H9 (cell line): Measurements from ENCODE around the gene LEMD3. TPM values are rescaled to one million over a fixed set of nuclear protein-coding genes. Genes with fewer than 3 reads are reported as not detected.

ENCODE experiments used
- DNase-seq: peaks from one replicate; pipeline ENCODE4 v3.0.0-alpha.2; 2017
- H2AFZ ChIP-seq: one replicate; pipeline ENCODE4 v1.6.1; 2013; ENCODE audit warnings: mild to moderate bottlenecking, low read length, control low read depth, moderate library complexity
- H2AK5ac ChIP-seq: 2 replicates; pipeline ENCODE4 v1.6.1; 2013; ENCODE audit warnings: low read length, control low read depth, mixed read lengths; ENCODE audit not compliant: insufficient read length
- H2BK120ac ChIP-seq: one replicate; pipeline ENCODE4 v1.6.1; 2013; ENCODE audit warnings: low read depth, mild to moderate bottlenecking, low read length, control low read depth, inconsistent platforms; ENCODE audit not compliant: poor library complexity, severe bottlenecking
- H2BK12ac ChIP-seq: 2 replicates; pipeline ENCODE4 v1.6.1; 2013; ENCODE audit warnings: low read length, control low read depth, mixed read lengths, low read depth; ENCODE audit not compliant: insufficient read length
- H2BK15ac ChIP-seq: 2 replicates; pipeline ENCODE4 v1.6.1; 2013; ENCODE audit warnings: low read depth, low read length, control low read depth
- H2BK20ac ChIP-seq: one replicate; pipeline ENCODE4 v1.6.1; 2013; ENCODE audit warnings: low read depth, mild to moderate bottlenecking, low read length, control low read depth, inconsistent platforms; ENCODE audit not compliant: poor library complexity, severe bottlenecking
- H2BK5ac ChIP-seq: 2 replicates; pipeline ENCODE4 v1.6.1; 2013; ENCODE audit warnings: low read length, control low read depth, mixed read lengths; ENCODE audit not compliant: insufficient read length
- H3K14ac ChIP-seq: 2 replicates; pipeline ENCODE4 v1.6.1; 2013; ENCODE audit warnings: low read length, control low read depth; ENCODE audit not compliant: insufficient read depth
- H3K18ac ChIP-seq: 2 replicates; pipeline ENCODE4 v1.6.1; 2013; ENCODE audit warnings: low read depth, mild to moderate bottlenecking, mixed read lengths, low read length, control low read depth; ENCODE audit not compliant: insufficient read length
- H3K23ac ChIP-seq: 2 replicates; pipeline ENCODE4 v1.6.1; 2013; ENCODE audit warnings: low read length, control low read depth, mixed read lengths, low read depth; ENCODE audit not compliant: insufficient read length
- H3K23me2 ChIP-seq: 2 replicates; pipeline ENCODE4 v1.6.1; 2013; ENCODE audit warnings: low read depth, mild to moderate bottlenecking, mixed read lengths, low read length, control low read depth; ENCODE audit not compliant: insufficient read length, poor library complexity, severe bottlenecking
- H3K27ac ChIP-seq: 2 replicates; pipeline ENCODE4 v1.5.1; 2013; ENCODE audit warnings: low read length, control low read depth, mixed read lengths, low read depth; ENCODE audit not compliant: insufficient read length
- H3K27me3 ChIP-seq: 2 replicates; pipeline ENCODE4 v1.6.1; 2013; ENCODE audit warnings: low read length, control low read depth, inconsistent platforms; ENCODE audit not compliant: insufficient read depth
- H3K4ac ChIP-seq: 2 replicates; pipeline ENCODE4 v1.6.1; 2013; ENCODE audit warnings: low read depth, mild to moderate bottlenecking, control low read depth, inconsistent platforms, low read length, moderate library complexity
- H3K4me1 ChIP-seq: 2 replicates; pipeline ENCODE4 v1.6.1; 2013; ENCODE audit warnings: low read length, control low read depth, inconsistent platforms; ENCODE audit not compliant: insufficient read depth
- H3K4me2 ChIP-seq: 2 replicates; pipeline ENCODE4 v1.6.1; 2013; ENCODE audit warnings: low read length, control low read depth, mixed read lengths; ENCODE audit not compliant: insufficient read length, insufficient read depth
- H3K56ac ChIP-seq: 2 replicates; pipeline ENCODE4 v1.6.1; 2013; ENCODE audit warnings: low read depth, mild to moderate bottlenecking, mixed read lengths, low read length, control low read depth; ENCODE audit not compliant: insufficient read length
- H3K79me1 ChIP-seq: 2 replicates; pipeline ENCODE4 v1.6.1; 2013; ENCODE audit warnings: low read depth, mild to moderate bottlenecking, moderate library complexity, low read length, control low read depth, inconsistent platforms; ENCODE audit not compliant: insufficient read depth, poor library complexity, severe bottlenecking
- H3K79me2 ChIP-seq: 2 replicates; pipeline ENCODE4 v1.6.1; 2013; ENCODE audit warnings: low read length, control low read depth, inconsistent platforms; ENCODE audit not compliant: insufficient read depth
- H3K9ac ChIP-seq: 2 replicates; pipeline ENCODE4 v1.6.1; 2013; ENCODE audit warnings: low read length, control low read depth, mixed read lengths; ENCODE audit not compliant: insufficient read length; ENCODE audit errors: extremely low read depth
- H3K9me3 ChIP-seq: one replicate; pipeline ENCODE4 v1.6.1; 2013; ENCODE audit warnings: low read depth, low read length, inconsistent platforms; ENCODE audit not compliant: control insufficient read depth
- H3T11ph ChIP-seq: one replicate; pipeline ENCODE4 v1.6.1; 2013; ENCODE audit warnings: mild to moderate bottlenecking, low read length, control low read depth, inconsistent platforms
- H4K20me1 ChIP-seq: one replicate; pipeline ENCODE4 v1.6.1; 2013; ENCODE audit not compliant: control insufficient read depth, insufficient read length, insufficient read depth
- H4K5ac ChIP-seq: 2 replicates; pipeline ENCODE4 v1.6.1; 2013; ENCODE audit warnings: low read depth, mild to moderate bottlenecking, mixed read lengths, low read length, control low read depth; ENCODE audit not compliant: insufficient read length
- H4K8ac ChIP-seq: replicated peaks from 2 replicates; pipeline ENCODE4 v1.6.1; 2013; ENCODE audit warnings: low read length, control low read depth, mixed read lengths, low read depth; ENCODE audit not compliant: insufficient read length
- H4K91ac ChIP-seq: 2 replicates; pipeline ENCODE4 v1.6.1; 2013; ENCODE audit warnings: low read depth, mild to moderate bottlenecking, moderate library complexity, mixed read lengths, low read length, control low read depth; ENCODE audit not compliant: insufficient read length
- H3K27ac Mint-ChIP-seq, 3 experiments: 2 replicates in 2 of 3; 3 replicates in 1 of 3; pipeline ENCODE4 v1.8.0; 2020 to 2021; ENCODE audit warnings: mixed read lengths in 3 of 3, mild to moderate bottlenecking in 1 of 3, moderate library complexity in 1 of 3
- H3K27me3 Mint-ChIP-seq: 2 replicates; pipeline ENCODE4 v1.8.0; 2021; ENCODE audit warnings: low read depth, mild to moderate bottlenecking, moderate library complexity, mixed read lengths
- H3K36me3 Mint-ChIP-seq, 3 experiments: 2 replicates in 2 of 3; 3 replicates in 1 of 3; pipeline ENCODE4 v1.8.0; 2020 to 2021; ENCODE audit warnings: low read depth in 3 of 3, mixed read lengths in 3 of 3; ENCODE audit not compliant: insufficient read depth in 1 of 3
- H3K4me1 Mint-ChIP-seq, 2 experiments: 2 replicates each; pipeline ENCODE4 v1.8.0; 2020; ENCODE audit warnings: mixed read lengths in 2 of 2
- H3K4me3 Mint-ChIP-seq, 2 experiments: 2 replicates in 1 of 2; 3 replicates in 1 of 2; pipeline ENCODE4 v1.8.0; 2020 to 2021; ENCODE audit warnings: mild to moderate bottlenecking in 2 of 2, mixed read lengths in 2 of 2, moderate library complexity in 1 of 2
- H3K9me3 Mint-ChIP-seq, 2 experiments: 2 replicates in 1 of 2; 3 replicates in 1 of 2; pipeline ENCODE4 v1.8.0; 2020; ENCODE audit warnings: mild to moderate bottlenecking in 2 of 2, mixed read lengths in 2 of 2, moderate library complexity in 1 of 2
- CTCF ChIP-seq: fragments of 200-600 bp; sonication (generic); conservative IDR thresholded peaks from 3 replicates; pipeline ENCODE4 v1.8.0; 2021; ENCODE audit warnings: antibody characterized with exemption, mild to moderate bottlenecking
- WGBS: extraction: QIAGEN DNeasy Blood & Tissue Kit; methylation state at CpG from one replicate; pipeline ENCODE4 v1.1.7; 2013; ENCODE audit warnings: missing lambda C conversion rate, low lambda C conversion rate, mixed read lengths; ENCODE audit not compliant: insufficient read length; ENCODE audit errors: extremely low coverage; 5-methylcytosine and 5-hydroxymethylcytosine counted together
- total RNA-seq: library from RNA; stranded (reverse); gene quantifications from 2 replicates; pipeline ENCODE4 v1.2.1, GENCODE V29; 2021

LEMD3 gene
- total RNA-seq, 1 experiment from 2014 or later, result 38.1 TPM

- Histone ChIP-seq H4K20me1 (no peaks in the 10 kb centered on the region), H3T11ph (no peak overlapping the region), H3K79me1 (no peaks in the 10 kb centered on the region), H3K9me3 (no peaks in the 10 kb centered on the region), H3K27me3 (no peaks in the 10 kb centered on the region), H2AK5ac (no peak overlapping the region), H2BK120ac (no peak overlapping the region), H2BK20ac (no peak overlapping the region), H3K9ac (no peak overlapping the region), H3K18ac (no peak overlapping the region), H3K4me2 (no peak overlapping the region), H3K14ac (no peak overlapping the region), H3K23me2 (no peaks in the 10 kb centered on the region), H4K5ac (no peak overlapping the region), H4K91ac (no peak overlapping the region), H3K23ac (no peak overlapping the region), H3K4me1 (no peaks in the 10 kb centered on the region), H2BK15ac (no peak overlapping the region), H2AFZ (no peak overlapping the region), H3K79me2 (no peaks in the 10 kb centered on the region), H2BK12ac (no peak overlapping the region), H3K56ac (no peak overlapping the region), H4K8ac (no peak overlapping the region), H2BK5ac (no peak overlapping the region), H3K27ac (no peak overlapping the region), H3K4ac (no peak overlapping the region)
- Mint-ChIP-seq H3K9me3 (no peaks in the 10 kb centered on the region), H3K36me3 (no peaks in the 10 kb centered on the region), H3K27me3 (no peaks in the 10 kb centered on the region), H3K4me3 (no peak overlapping the region), H3K4me1 (no peaks in the 10 kb centered on the region), H3K27ac (no peak overlapping the region)
- no peak for TF ChIP-seq CTCF
- no CpG with 5 or more reads among the region's 2 CpGs for WGBS
- no peak for DNase-seq
Measured at GRCh38 chr12:65287426-65287825, 118.0 kb downstream of the LEMD3 start.
